Measurements from ENCODE around the gene SORL1.

- TF ChIP-seq, protein P1, sequence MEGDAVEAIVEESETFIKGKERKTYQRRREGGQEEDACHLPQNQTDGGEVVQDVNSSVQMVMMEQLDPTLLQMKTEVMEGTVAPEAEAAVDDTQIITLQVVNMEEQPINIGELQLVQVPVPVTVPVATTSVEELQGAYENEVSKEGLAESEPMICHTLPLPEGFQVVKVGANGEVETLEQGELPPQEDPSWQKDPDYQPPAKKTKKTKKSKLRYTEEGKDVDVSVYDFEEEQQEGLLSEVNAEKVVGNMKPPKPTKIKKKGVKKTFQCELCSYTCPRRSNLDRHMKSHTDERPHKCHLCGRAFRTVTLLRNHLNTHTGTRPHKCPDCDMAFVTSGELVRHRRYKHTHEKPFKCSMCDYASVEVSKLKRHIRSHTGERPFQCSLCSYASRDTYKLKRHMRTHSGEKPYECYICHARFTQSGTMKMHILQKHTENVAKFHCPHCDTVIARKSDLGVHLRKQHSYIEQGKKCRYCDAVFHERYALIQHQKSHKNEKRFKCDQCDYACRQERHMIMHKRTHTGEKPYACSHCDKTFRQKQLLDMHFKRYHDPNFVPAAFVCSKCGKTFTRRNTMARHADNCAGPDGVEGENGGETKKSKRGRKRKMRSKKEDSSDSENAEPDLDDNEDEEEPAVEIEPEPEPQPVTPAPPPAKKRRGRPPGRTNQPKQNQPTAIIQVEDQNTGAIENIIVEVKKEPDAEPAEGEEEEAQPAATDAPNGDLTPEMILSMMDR (conservative IDR thresholded peaks at IDR 0.05; ENCODE audit: low read length): no peak
- no peak for TF ChIP-seq EZH2phosphoT487 (IDR thresholded peaks at IDR 0.05; ENCODE audit: borderline replicate concordance, low read depth, low read length)
Measured at GRCh38 chr11:121669422-121669821, 217.3 kb downstream of the SORL1 start.

Data from OCI-LY7 (cell line).